ENCODE data around the gene RAB40B.

- TF ChIP-seq POLR2A (IDR thresholded peaks at IDR 0.05; ENCODE audit: low read length), result no peak
- TF ChIP-seq GATA1 (IDR thresholded peaks at IDR 0.05; ENCODE audit: low read depth, low read length), result no peak
Measured at GRCh38 chr17:82704886-82705285, 6.4 kb upstream of the RAB40B start.

All from erythroblast (primary cell).